ENCODE data around the gene REX1BD.
"Not testable (repeated sequence)": the region's sequence is repeated elsewhere in the genome, so short reads cannot be mapped to it uniquely, and the experiment has no call there.

REX1BD gene

DNA sequence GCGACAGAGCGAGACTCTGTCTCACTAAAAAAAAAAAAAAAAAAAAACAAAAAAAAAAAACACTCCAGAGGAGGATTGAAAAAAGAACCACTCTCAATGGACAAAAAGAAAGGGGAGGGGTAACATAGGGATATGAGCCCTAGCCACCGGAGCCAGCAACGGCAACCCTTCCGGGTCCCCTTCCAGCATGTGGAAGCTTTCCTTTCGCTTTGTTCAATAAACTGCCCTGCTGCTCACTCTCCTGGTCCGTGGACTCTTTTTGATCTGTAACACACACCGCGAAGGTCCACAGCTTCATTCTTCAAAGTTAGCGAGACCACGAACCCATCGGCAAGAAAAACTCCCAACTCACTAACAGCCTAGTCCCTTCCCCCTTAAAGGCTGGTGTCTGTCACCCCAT lies 1.0 kb upstream of the REX1BD start:
- Histone ChIP-seq H3K36me3 (replicated peaks) (peaks cover 6% of the 10 kb centered on the region), H3K27me3 (replicated peaks) (no peaks in the 10 kb centered on the region), H3K4me3 (ENCODE audit: low read depth, low read length) (no peak overlapping the region), H3K27ac (no peak overlapping the region)
- no peak for DNase-seq
- in situ Hi-C loops (cut with HindIII; ENCODE audit: low pct_ligation_motif_present, low sequenced_read_pairs): loop anchor here (25.0 kb wide), 1 partner anchor 275 kb away; no protein-coding TSS in a partner anchor
- TF ChIP-seq, protein P1, sequence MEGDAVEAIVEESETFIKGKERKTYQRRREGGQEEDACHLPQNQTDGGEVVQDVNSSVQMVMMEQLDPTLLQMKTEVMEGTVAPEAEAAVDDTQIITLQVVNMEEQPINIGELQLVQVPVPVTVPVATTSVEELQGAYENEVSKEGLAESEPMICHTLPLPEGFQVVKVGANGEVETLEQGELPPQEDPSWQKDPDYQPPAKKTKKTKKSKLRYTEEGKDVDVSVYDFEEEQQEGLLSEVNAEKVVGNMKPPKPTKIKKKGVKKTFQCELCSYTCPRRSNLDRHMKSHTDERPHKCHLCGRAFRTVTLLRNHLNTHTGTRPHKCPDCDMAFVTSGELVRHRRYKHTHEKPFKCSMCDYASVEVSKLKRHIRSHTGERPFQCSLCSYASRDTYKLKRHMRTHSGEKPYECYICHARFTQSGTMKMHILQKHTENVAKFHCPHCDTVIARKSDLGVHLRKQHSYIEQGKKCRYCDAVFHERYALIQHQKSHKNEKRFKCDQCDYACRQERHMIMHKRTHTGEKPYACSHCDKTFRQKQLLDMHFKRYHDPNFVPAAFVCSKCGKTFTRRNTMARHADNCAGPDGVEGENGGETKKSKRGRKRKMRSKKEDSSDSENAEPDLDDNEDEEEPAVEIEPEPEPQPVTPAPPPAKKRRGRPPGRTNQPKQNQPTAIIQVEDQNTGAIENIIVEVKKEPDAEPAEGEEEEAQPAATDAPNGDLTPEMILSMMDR (IDR thresholded peaks at IDR 0.05; ENCODE audit: low read depth, low read length, missing control alignments): no peak

DNA sequence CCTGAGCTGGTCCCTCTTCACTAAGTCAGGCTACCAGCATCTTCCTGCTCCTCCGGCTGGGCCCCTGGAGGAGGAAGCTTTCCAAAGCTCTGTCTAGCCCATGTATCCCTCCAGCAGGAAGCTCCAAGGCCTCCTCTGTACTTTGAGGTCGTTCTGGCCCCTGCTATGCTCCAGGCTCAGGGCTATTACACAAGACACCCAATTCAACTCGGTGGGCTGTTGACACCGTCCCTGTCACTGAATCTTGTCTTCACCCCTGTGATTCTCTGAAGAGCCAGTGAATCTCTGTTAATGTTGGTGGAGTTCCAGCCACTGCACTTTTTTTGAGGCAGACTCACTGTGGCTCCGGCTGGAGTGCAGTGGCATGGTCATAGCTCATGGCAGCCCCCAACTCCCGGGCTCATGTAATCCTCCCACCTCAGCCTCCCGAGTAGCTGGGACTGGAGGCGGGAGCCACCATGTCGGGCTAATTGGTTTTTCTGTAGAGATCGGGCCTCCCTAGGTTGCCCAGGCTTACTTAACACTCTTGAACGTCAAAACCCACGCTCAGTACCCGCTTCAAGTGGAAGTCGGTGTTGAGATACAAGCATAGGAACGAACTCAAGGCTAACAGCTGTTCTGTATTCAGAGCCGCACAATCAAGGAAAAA lies 512 bp upstream of the REX1BD start:
- H3K4me3 ChIP-seq (ENCODE audit: low read depth, low read length): peak overlapping the region; percentile 71
- H3K27ac ChIP-seq: peak overlapping the region; percentile 73
- no peak for DNase-seq
- TF ChIP-seq, protein P1 (IDR thresholded peaks at IDR 0.05; ENCODE audit: low read depth, low read length, missing control alignments): no peak
- in situ Hi-C loops (cut with HindIII; ENCODE audit: low pct_ligation_motif_present, low sequenced_read_pairs): loop anchor here (25.0 kb wide), 1 partner anchor 274 kb away; no protein-coding TSS in a partner anchor
- peaks cover 6% of the 10 kb centered on the region for H3K36me3 ChIP-seq (replicated peaks)
- H3K27me3 ChIP-seq (replicated peaks): no peaks in the 10 kb centered on the region

DNA sequence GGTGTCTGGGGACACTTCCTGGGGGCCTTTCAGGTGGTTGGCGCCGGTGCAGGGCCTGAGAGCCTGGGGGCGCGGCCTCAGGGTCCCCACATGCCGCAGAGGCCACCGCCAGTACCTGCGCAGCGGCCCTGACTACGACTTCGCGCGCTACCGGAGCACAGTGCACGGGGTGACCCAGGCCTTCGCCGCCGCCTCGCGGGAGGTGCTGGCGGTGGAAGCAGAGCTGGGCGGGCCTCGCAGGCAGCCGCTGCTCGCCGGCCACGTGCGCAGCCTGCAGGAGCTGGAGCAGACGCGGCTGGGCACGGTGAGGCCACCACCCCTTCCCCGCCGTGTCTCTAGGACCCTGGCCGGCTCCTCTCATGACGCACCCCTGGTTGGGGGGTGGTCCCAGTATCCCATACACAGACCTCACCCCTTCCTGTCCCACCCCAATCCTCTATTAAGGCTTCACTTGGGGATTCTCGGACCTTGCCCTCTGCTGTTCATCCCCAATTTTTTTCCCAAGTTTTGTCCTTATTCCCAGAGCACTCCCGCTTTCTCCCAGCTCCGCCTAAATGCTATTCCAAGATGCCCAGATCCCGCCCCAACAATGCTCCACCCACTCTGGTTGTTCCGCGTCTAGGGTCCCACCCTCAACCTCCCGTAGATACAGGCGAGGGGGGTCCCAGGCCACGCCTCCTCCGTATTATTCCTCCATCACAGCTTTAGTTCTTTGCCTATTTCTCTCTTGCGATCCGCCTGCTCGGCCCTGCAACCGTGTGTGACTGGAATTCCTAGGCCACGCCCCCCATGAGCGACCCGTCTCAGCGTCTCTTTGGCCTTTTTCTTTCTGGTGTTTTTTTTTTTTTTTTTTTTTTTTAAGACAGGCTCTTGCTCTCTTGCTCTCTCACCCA lies 1.0 kb downstream of the REX1BD start:
- TF ChIP-seq, protein P1 (IDR thresholded peaks at IDR 0.05; ENCODE audit: low read depth, low read length, missing control alignments): no peak

DNA sequence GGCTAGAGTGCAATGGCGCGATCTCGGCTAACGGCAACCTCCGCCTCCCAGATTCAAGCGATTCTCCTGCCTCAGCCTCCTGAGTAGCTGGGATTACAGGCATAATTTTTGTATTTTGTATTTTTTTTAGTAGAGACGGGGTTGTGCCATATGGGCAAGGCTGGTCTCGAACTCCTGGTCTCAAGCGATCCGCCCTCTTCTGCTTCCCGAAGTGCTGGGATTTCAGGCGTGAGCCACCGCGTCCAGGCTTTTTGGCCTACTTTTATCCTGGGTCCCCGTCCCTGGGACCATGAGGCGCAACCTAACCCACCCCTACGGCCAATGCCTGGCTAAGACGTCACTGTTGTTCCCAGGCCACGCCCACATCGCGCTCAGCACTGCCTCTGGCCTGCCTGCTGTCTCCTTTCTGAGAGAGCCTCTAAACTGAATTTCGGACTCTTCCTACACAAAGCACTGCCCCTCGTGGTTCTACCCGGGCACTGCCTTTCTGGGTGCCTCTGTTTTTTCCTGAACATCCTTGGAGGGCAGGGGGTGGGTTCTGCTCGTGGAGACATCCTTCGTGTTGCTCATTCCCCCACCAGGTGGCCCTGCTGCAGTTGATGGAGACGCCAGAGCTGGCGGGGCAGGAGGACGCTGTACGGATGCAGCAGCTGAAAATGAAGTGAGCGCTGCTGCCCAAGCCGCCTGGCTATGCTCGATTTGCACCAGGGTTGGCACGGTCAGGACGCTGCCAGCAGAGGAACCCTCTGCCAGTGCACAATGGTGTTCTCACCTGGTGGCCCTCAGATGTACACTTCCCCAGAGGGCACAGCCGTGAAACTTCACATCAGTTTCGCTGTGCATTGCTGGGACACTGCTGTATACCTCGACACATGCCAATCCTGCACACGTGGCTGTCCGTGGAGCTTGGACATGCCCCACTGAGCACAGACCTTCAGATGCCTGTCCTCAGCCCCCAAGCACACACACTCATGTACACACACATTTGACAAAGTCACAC lies 2.0 kb downstream of the REX1BD start:
- H3K27ac ChIP-seq: no peak overlapping the region
- DNase-seq: peak; percentile 56
- peak overlapping the region; percentile 71 for H3K4me3 ChIP-seq (ENCODE audit: low read depth, low read length)
- no peaks in the 10 kb centered on the region for H3K27me3 ChIP-seq (replicated peaks)
- in situ Hi-C loops (cut with HindIII; ENCODE audit: low pct_ligation_motif_present, low sequenced_read_pairs): loop anchor here (25.0 kb wide), 1 partner anchor 272 kb away; no protein-coding TSS in a partner anchor
- peaks cover 6% of the 10 kb centered on the region for H3K36me3 ChIP-seq (replicated peaks)
- TF ChIP-seq, protein P1 (IDR thresholded peaks at IDR 0.05; ENCODE audit: low read depth, low read length, missing control alignments): peak; percentile 68

More for the DNA sequence above, 1.0 kb downstream of the REX1BD start:
- Histone ChIP-seq H3K4me3 (ENCODE audit: low read depth, low read length) (peak overlapping the region; percentile 71), H3K36me3 (replicated peaks) (peaks cover 6% of the 10 kb centered on the region), H3K27me3 (replicated peaks) (no peaks in the 10 kb centered on the region), H3K27ac (peak overlapping the region; percentile 73)
- in situ Hi-C loops (cut with HindIII; ENCODE audit: low pct_ligation_motif_present, low sequenced_read_pairs): loop anchor here (25.0 kb wide), 1 partner anchor 273 kb away; no protein-coding TSS in a partner anchor
- peak; percentile 42 for DNase-seq

DNA sequence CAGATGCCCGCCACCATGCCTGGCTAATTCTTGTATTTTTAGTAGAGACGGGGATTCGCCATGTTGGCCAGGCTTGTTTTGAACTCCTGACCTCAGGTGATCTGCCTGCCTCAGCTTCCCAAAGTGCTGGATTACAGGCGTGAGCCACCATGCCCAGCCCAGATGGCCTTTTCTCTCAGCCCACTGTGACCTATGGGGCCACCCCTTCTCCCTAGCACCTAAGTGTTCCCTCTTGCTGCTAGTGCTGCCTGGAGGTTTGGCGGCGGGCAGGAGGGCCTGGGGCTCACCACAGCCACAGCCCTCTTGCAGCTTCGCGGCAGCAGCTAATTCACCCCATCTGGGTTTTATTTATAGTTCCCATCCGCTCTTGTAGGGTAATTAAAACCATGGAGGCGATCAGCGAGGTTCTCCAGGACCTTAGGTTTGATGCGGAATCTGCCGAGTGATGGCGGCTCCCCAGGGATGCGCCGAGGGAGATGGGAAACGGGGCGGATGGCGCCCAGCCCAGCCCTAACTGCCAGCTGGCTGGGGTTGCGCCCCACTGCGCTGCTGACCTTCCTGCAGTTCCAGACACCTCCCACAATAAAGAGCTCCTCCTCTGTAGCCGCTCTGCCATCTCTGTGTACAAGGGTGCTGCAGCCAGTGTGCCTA lies 3.3 kb downstream of the REX1BD start:
- Histone ChIP-seq H3K36me3 (replicated peaks) (peaks cover 6% of the 10 kb centered on the region), H3K4me3 (ENCODE audit: low read depth, low read length) (no peak overlapping the region), H3K27ac (no peak overlapping the region), H3K27me3 (replicated peaks) (no peaks in the 10 kb centered on the region)
- TF ChIP-seq, protein P1 (IDR thresholded peaks at IDR 0.05; ENCODE audit: low read depth, low read length, missing control alignments): no peak
- in situ Hi-C loops (cut with HindIII; ENCODE audit: low pct_ligation_motif_present, low sequenced_read_pairs): loop anchor here (25.0 kb wide), 1 partner anchor 270 kb away; no protein-coding TSS in a partner anchor
- no peak for DNase-seq

DNA sequence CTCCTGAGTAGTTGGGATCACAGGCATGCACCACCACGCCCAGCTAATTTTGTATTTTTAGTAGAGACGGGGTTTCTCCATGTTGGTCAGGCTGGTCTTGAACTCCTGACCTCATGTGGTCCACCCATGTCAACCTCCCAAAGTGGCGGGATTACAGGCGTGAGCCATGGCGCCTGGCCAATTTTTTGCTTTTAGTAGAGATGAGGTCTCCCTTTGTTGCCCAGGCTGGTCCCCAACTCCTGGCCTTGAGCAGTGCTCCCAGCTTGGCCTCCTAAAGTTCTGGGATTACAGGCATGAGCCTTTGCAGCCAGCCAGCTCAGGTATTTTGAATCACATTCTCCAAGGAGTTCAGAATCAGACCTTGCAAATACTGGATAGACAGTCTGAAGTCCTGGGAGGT lies 4.1 kb downstream of the REX1BD start:
- not testable (repeated sequence) for DNase-seq; H3K4me3 ChIP-seq (ENCODE audit: low read depth, low read length)
- in situ Hi-C loops (cut with HindIII; ENCODE audit: low pct_ligation_motif_present, low sequenced_read_pairs): loop anchor here (25.0 kb wide), 1 partner anchor 270 kb away; no protein-coding TSS in a partner anchor

More for the DNA sequence above, 4.1 kb downstream of the REX1BD start:
- H3K27ac ChIP-seq; H3K27me3 ChIP-seq (replicated peaks); H3K36me3 ChIP-seq (replicated peaks): not testable (repeated sequence)
